NB4 (cell line): Measurements from ENCODE around the gene HGD.
"Not testable (repeated sequence)": the region's sequence is repeated elsewhere in the genome, so short reads cannot be mapped to it uniquely, and the experiment has no call there.

Source experiments
- DNase-seq: peaks from one replicate; pipeline ENCODE4 v3.0.0; 2010; ENCODE audit warnings: low read depth
- H3K4me3 ChIP-seq: one replicate; pipeline ENCODE4 v1.5.1; 2011; ENCODE audit warnings: mild to moderate bottlenecking, low read depth, low read length, moderate library complexity
- MAX ChIP-seq: IDR thresholded peaks from 2 replicates; pipeline ENCODE4 v1.6.1; 2011; ENCODE audit warnings: low read depth, low read length
- MYC ChIP-seq: IDR thresholded peaks from 2 replicates; pipeline ENCODE4 v1.6.1; 2011; ENCODE audit warnings: low read depth, low read length
- POLR2A ChIP-seq: IDR thresholded peaks from 2 replicates; pipeline ENCODE4 v1.6.1; 2011; ENCODE audit warnings: mild to moderate bottlenecking; ENCODE audit not compliant: insufficient read length; ENCODE audit errors: extremely low read depth
- TF ChIP-seq, protein P1 (sequence below): IDR thresholded peaks from one replicate; pipeline ENCODE4 v1.5.1; 2012; ENCODE audit warnings: low read depth, low read length

The HGD gene

DNA sequence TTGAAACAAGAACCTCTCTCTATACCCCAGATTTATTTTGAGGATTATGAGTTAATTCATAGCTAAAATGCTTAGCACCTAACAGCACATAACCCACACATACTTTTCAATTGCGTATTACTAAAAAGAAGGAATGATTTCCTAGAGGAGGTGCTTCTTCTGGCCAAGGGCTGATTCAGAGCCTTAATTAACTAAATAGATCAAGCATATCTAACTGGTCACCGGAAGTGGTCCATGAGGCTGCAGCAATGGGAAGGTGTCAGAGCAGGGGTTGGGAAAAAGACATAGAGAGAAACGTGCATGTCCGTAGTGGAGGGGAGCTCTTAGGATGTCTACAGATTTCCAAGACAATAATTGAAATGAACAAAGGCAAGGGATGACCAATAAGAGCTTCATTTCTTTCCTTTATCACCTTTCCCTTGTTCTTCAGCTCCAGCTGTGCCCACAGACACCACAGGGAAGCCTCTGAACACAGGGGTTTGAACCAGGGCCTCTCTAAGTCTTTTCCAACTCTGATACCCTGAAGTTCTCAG is 467 bp downstream of the HGD start:
- H3K4me3 ChIP-seq: no peak overlapping the region
- DNase-seq: no peak
- TF ChIP-seq MAX: no peak
- TF ChIP-seq POLR2A: no peak
- TF ChIP-seq, protein P1, sequence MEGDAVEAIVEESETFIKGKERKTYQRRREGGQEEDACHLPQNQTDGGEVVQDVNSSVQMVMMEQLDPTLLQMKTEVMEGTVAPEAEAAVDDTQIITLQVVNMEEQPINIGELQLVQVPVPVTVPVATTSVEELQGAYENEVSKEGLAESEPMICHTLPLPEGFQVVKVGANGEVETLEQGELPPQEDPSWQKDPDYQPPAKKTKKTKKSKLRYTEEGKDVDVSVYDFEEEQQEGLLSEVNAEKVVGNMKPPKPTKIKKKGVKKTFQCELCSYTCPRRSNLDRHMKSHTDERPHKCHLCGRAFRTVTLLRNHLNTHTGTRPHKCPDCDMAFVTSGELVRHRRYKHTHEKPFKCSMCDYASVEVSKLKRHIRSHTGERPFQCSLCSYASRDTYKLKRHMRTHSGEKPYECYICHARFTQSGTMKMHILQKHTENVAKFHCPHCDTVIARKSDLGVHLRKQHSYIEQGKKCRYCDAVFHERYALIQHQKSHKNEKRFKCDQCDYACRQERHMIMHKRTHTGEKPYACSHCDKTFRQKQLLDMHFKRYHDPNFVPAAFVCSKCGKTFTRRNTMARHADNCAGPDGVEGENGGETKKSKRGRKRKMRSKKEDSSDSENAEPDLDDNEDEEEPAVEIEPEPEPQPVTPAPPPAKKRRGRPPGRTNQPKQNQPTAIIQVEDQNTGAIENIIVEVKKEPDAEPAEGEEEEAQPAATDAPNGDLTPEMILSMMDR: no peak
- TF ChIP-seq MYC: no peak

- no peak for DNase-seq
- TF ChIP-seq MYC: no peak
- no peak for TF ChIP-seq POLR2A
- TF ChIP-seq, protein P1: no peak
- TF ChIP-seq MAX: no peak
- no peak overlapping the region for H3K4me3 ChIP-seq
Observed at GRCh38 chr3:120681018-120681417, 1.0 kb downstream of the HGD start.

DNA sequence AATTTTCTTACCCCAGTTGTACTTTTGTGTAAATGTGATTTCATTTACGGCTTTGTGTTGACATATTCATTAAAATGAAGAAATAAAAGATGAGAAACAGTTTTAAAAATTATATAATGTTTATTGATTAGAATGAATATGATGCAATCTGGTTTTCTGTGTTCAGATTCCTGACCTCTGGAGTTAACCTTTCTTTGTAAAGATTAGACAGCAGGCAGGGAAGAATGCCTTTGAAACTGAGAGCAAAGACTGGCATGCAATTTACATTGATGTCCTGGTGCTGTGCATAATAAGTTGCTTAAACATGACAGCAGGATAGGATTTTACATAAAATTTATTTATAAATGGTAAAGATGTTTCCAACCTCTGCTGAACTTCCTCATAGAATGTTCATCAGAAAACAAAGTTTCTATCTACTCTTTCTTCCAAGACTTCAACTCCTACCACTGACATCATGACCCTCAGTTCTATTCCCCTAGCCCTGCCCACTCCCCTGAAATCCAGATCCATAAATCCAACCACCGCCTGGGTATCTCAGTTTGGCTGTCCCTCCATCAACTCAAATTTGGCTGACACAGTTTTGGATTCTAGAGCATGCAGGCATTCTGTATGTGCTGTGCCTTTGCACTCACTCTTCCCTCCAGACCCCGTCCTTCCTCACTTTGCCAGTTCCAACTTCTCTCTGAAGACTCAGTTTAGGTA is 1.7 kb downstream of the HGD start:
- no peak for DNase-seq
- TF ChIP-seq, protein P1: no peak
- TF ChIP-seq POLR2A: no peak
- TF ChIP-seq MYC: no peak
- TF ChIP-seq MAX: no peak
- H3K4me3 ChIP-seq: no peak overlapping the region

DNA sequence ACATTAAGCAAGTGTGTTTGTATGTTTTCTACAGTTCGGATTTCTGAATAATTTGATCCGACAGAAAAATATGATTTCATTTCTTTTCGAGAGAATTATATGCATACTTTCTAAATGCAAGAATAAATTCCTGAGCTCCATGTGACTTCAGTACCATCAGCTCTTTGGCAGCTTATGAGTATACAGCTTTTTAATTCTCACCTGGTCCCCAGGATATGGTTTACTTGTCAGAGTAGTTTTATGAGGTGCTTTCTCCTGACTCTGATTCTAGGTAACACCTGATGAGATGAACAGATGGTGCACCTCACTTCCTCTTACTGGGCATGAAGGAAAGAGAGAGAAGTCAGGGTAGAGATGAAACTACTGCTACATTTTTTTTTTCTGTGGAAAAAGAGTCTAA is 3.1 kb downstream of the HGD start:
- peak overlapping the region; percentile 35 for H3K4me3 ChIP-seq
- DNase-seq: peak; percentile 14
- no peak for TF ChIP-seq MAX
- TF ChIP-seq POLR2A: no peak
- TF ChIP-seq MYC: no peak
- TF ChIP-seq, protein P1: no peak

DNA sequence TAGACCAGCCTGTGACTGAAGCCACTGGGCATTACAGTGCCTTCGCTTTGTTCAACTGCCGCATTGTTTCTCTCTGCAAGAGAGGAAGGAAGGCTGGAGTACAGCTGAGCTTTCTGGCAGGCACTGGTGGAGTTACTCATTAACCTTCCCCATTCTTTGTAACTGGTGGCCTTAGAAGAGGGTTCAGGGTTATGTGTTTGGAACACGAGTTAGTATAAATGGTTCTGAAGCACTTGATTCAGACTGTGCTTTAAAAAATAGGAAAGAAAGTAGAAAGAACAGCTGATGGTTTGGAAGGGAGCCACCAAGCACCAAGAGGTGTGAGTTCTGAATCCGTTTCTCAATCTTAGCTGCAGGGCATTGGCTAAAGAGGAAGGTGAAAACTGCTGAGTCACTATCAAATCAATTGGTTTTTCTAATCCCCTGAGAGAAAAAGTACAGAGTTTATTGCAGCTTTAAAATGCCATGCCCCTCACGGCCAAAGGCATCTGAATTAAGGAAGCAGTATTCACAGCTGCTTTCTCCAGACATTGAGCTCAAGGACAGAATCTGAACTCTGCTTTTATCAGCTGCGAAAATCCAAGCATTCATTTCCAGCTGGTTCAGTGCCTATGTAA is 3.6 kb downstream of the HGD start:
- peak overlapping the region; percentile 35 for H3K4me3 ChIP-seq
- TF ChIP-seq MYC: peak; percentile 32; the same call in 1 of the 2 replicates
- TF ChIP-seq, protein P1: no peak
- DNase-seq: peak; percentile 91

- DNase-seq, H3K4me3 ChIP-seq: not testable (repeated sequence)
Observed at GRCh38 chr3:120677193-120677592, 4.8 kb downstream of the HGD start.
